Measurements from ENCODE around the gene CLIP1.

The CLIP1 gene

GRCh38 chr12:122310626-122311333 lies 111.7 kb downstream of the CLIP1 start:
- no peak overlapping the region for H3K4me2 ChIP-seq (ENCODE audit: low read length)
- no peak overlapping the region for H3K18ac ChIP-seq (ENCODE audit: low read length)
- no peak overlapping the region for H3K14ac ChIP-seq (ENCODE audit: low read length)
- no CpG with 5 or more reads among the region's 3 CpGs for WGBS (ENCODE audit: extremely low coverage, insufficient coverage, insufficient read length)
- no peak overlapping the region for H3K23ac ChIP-seq (ENCODE audit: low read length)
- no peak overlapping the region for H4K12ac ChIP-seq (ENCODE audit: low read depth, low read length)
- H3K27me3 ChIP-seq (ENCODE audit: insufficient read depth, low read length): no peaks in the 10 kb centered on the region
- H2AFZ ChIP-seq (ENCODE audit: insufficient read depth, low read length, poor library complexity): no peak overlapping the region
- H2BK12ac ChIP-seq (ENCODE audit: low read length): no peak overlapping the region
- no peaks in the 10 kb centered on the region for H3K4me1 ChIP-seq (ENCODE audit: control insufficient read depth in 1 of 2, insufficient read depth in 2 of 2, low read length in 2 of 2)
- H4K91ac ChIP-seq (ENCODE audit: low read depth, low read length): no peak overlapping the region
- H3K36me3 ChIP-seq (ENCODE audit: control insufficient read depth in 1 of 2, insufficient read depth in 2 of 2, low read length in 2 of 2): peaks cover 24 to 32% of the 10 kb centered on the region in 2 experiments
- no peak overlapping the region for H2BK5ac ChIP-seq (ENCODE audit: low read depth, low read length, poor library complexity)
- H3K27ac ChIP-seq (ENCODE audit: low read depth, low read length): no peak overlapping the region
- H2BK120ac ChIP-seq (ENCODE audit: insufficient read depth, low read length, poor library complexity): no peak overlapping the region
- no peaks in the 10 kb centered on the region for H3K9me3 ChIP-seq (ENCODE audit: insufficient read depth, low read depth, low read length)
- H3K9ac ChIP-seq (ENCODE audit: low read length): no peak overlapping the region
- H4K8ac ChIP-seq (ENCODE audit: low read depth, low read length): no peak overlapping the region
- H3K79me2 ChIP-seq (ENCODE audit: control insufficient read depth, insufficient read depth, low read length, poor library complexity): no peaks in the 10 kb centered on the region
- no peak overlapping the region for H3K4me3 ChIP-seq (ENCODE audit: low read depth, low read length)
- H2AK5ac ChIP-seq (ENCODE audit: low read length): no peak overlapping the region
- H3K79me1 ChIP-seq (ENCODE audit: low read length): no peaks in the 10 kb centered on the region
- no peak overlapping the region for H3K4ac ChIP-seq (ENCODE audit: low read depth, low read length)
- DNase-seq: no peak

GRCh38 chr12:122309564-122310121 lies 112.8 kb downstream of the CLIP1 start:
- WGBS (ENCODE audit: extremely low coverage, insufficient coverage, insufficient read length): no CpG with 5 or more reads among the region's 8 CpGs

GRCh38 chr12:122308811-122309210 lies 113.7 kb downstream of the CLIP1 start:
- peak in 1 of 2 donors; percentile 4 for DNase-seq
- H3K23ac ChIP-seq (ENCODE audit: low read length): no peak overlapping the region
- peaks cover 25 to 35% of the 10 kb centered on the region in 2 experiments for H3K36me3 ChIP-seq (ENCODE audit: control insufficient read depth in 1 of 2, insufficient read depth in 2 of 2, low read length in 2 of 2)
- H3K27ac ChIP-seq (ENCODE audit: low read depth, low read length): no peak overlapping the region
- H2BK12ac ChIP-seq (ENCODE audit: low read length): no peak overlapping the region
- H2BK5ac ChIP-seq (ENCODE audit: low read depth, low read length, poor library complexity): no peak overlapping the region
- no peak overlapping the region for H2AFZ ChIP-seq (ENCODE audit: insufficient read depth, low read length, poor library complexity)
- H3K79me2 ChIP-seq (ENCODE audit: control insufficient read depth, insufficient read depth, low read length, poor library complexity): no peaks in the 10 kb centered on the region
- H3K9me3 ChIP-seq (ENCODE audit: insufficient read depth, low read depth, low read length): no peaks in the 10 kb centered on the region
- H3K27me3 ChIP-seq (ENCODE audit: insufficient read depth, low read length): no peaks in the 10 kb centered on the region
- no peak overlapping the region for H4K91ac ChIP-seq (ENCODE audit: low read depth, low read length)
- H3K9ac ChIP-seq (ENCODE audit: low read length): no peak overlapping the region
- WGBS (ENCODE audit: extremely low coverage, insufficient coverage, insufficient read length): no CpG with 5 or more reads among the region's 1 CpG
- H3K18ac ChIP-seq (ENCODE audit: low read length): no peak overlapping the region
- H2BK120ac ChIP-seq (ENCODE audit: insufficient read depth, low read length, poor library complexity): no peak overlapping the region
- H3K4ac ChIP-seq (ENCODE audit: low read depth, low read length): no peak overlapping the region
- H3K4me2 ChIP-seq (ENCODE audit: low read length): no peak overlapping the region
- no peaks in the 10 kb centered on the region for H3K4me1 ChIP-seq (ENCODE audit: control insufficient read depth in 1 of 2, insufficient read depth in 2 of 2, low read length in 2 of 2)
- H3K14ac ChIP-seq (ENCODE audit: low read length): no peak overlapping the region
- H4K8ac ChIP-seq (ENCODE audit: low read depth, low read length): no peak overlapping the region
- H3K79me1 ChIP-seq (ENCODE audit: low read length): no peaks in the 10 kb centered on the region
- no peak overlapping the region for H2AK5ac ChIP-seq (ENCODE audit: low read length)
- no peak overlapping the region for H3K4me3 ChIP-seq (ENCODE audit: low read depth, low read length)
- no peak overlapping the region for H4K12ac ChIP-seq (ENCODE audit: low read depth, low read length)

More at GRCh38 chr12:122309564-122310121, 112.8 kb downstream of the CLIP1 start:
- Histone ChIP-seq H3K79me2 (ENCODE audit: control insufficient read depth, insufficient read depth, low read length, poor library complexity) (no peaks in the 10 kb centered on the region), H2BK120ac (ENCODE audit: insufficient read depth, low read length, poor library complexity) (no peak overlapping the region), H4K91ac (ENCODE audit: low read depth, low read length) (no peak overlapping the region), H3K27ac (ENCODE audit: low read depth, low read length) (no peak overlapping the region), H3K4ac (ENCODE audit: low read depth, low read length) (no peak overlapping the region), H3K79me1 (ENCODE audit: low read length) (no peaks in the 10 kb centered on the region), H3K4me3 (ENCODE audit: low read depth, low read length) (no peak overlapping the region), H3K9me3 (ENCODE audit: insufficient read depth, low read depth, low read length) (no peaks in the 10 kb centered on the region), H3K36me3 (ENCODE audit: control insufficient read depth in 1 of 2, insufficient read depth in 2 of 2, low read length in 2 of 2) (peaks cover 26 to 37% of the 10 kb centered on the region in 2 experiments), H2BK12ac (ENCODE audit: low read length) (no peak overlapping the region), H3K14ac (ENCODE audit: low read length) (no peak overlapping the region), H2BK5ac (ENCODE audit: low read depth, low read length, poor library complexity) (no peak overlapping the region), H3K27me3 (ENCODE audit: insufficient read depth, low read length) (no peaks in the 10 kb centered on the region), H3K4me1 (ENCODE audit: control insufficient read depth in 1 of 2, insufficient read depth in 2 of 2, low read length in 2 of 2) (no peaks in the 10 kb centered on the region), H4K8ac (ENCODE audit: low read depth, low read length) (no peak overlapping the region), H2AFZ (ENCODE audit: insufficient read depth, low read length, poor library complexity) (no peak overlapping the region), H3K4me2 (ENCODE audit: low read length) (no peak overlapping the region), H2AK5ac (ENCODE audit: low read length) (no peak overlapping the region), H3K18ac (ENCODE audit: low read length) (no peak overlapping the region), H4K12ac (ENCODE audit: low read depth, low read length) (peak overlapping the region; percentile 3), H3K23ac (ENCODE audit: low read length) (no peak overlapping the region), H3K9ac (ENCODE audit: low read length) (no peak overlapping the region)
- no peak for DNase-seq

DNA sequence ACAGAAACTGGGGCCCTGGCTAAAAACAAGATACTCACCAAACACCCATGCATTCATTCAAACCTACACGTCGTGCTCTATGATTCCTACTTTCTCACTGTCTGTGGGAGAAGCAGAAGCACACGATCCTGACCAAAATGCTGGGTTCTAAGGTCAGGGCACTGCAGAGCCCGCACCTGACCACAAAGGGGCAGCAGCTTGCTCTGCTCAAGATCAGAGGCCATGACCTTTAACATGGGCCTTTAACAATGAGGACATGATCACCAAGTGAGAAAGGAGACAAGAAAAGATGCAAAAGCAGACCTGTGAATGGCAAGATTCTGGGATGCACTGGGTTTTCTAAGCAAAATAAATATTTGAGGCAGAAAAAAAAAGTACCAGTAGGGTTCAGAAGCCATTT lies 116.1 kb downstream of the CLIP1 start:
- no peak overlapping the region for H2BK12ac ChIP-seq (ENCODE audit: low read length)
- H2BK120ac ChIP-seq (ENCODE audit: insufficient read depth, low read length, poor library complexity): no peak overlapping the region
- no peaks in the 10 kb centered on the region for H3K9me3 ChIP-seq (ENCODE audit: insufficient read depth, low read depth, low read length)
- no peak overlapping the region for H3K4me3 ChIP-seq (ENCODE audit: low read depth, low read length)
- peaks cover 23 to 39% of the 10 kb centered on the region in 2 experiments for H3K36me3 ChIP-seq (ENCODE audit: control insufficient read depth in 1 of 2, insufficient read depth in 2 of 2, low read length in 2 of 2)
- no peak overlapping the region for H3K14ac ChIP-seq (ENCODE audit: low read length)
- no peak overlapping the region for H3K9ac ChIP-seq (ENCODE audit: low read length)
- H2AFZ ChIP-seq (ENCODE audit: insufficient read depth, low read length, poor library complexity): no peak overlapping the region
- H3K27ac ChIP-seq (ENCODE audit: low read depth, low read length): no peak overlapping the region
- peak in 1 of 2 donors; percentile 11 for DNase-seq
- no peak overlapping the region for H2AK5ac ChIP-seq (ENCODE audit: low read length)
- H2BK5ac ChIP-seq (ENCODE audit: low read depth, low read length, poor library complexity): no peak overlapping the region
- H3K79me2 ChIP-seq (ENCODE audit: control insufficient read depth, insufficient read depth, low read length, poor library complexity): no peaks in the 10 kb centered on the region
- H3K4ac ChIP-seq (ENCODE audit: low read depth, low read length): no peak overlapping the region
- H4K12ac ChIP-seq (ENCODE audit: low read depth, low read length): no peak overlapping the region
- H3K79me1 ChIP-seq (ENCODE audit: low read length): no peaks in the 10 kb centered on the region
- H4K91ac ChIP-seq (ENCODE audit: low read depth, low read length): no peak overlapping the region
- H3K18ac ChIP-seq (ENCODE audit: low read length): no peak overlapping the region
- no peaks in the 10 kb centered on the region for H3K4me1 ChIP-seq (ENCODE audit: control insufficient read depth in 1 of 2, insufficient read depth in 2 of 2, low read length in 2 of 2)
- no peak overlapping the region for H4K8ac ChIP-seq (ENCODE audit: low read depth, low read length)
- no peaks in the 10 kb centered on the region for H3K27me3 ChIP-seq (ENCODE audit: insufficient read depth, low read length)
- no CpG with 5 or more reads among the region's 4 CpGs for WGBS (ENCODE audit: extremely low coverage, insufficient coverage, insufficient read length)
- H3K23ac ChIP-seq (ENCODE audit: low read length): no peak overlapping the region
- no peak overlapping the region for H3K4me2 ChIP-seq (ENCODE audit: low read length)
